Sigmoid colon (tissue), 7 donors: ENCODE data around the gene MTX3. TPM values are rescaled to one million over a fixed set of nuclear protein-coding genes. Genes with fewer than 3 reads are reported as not detected.

Experiments used
- DNase-seq: peaks from one replicate; pipeline ENCODE4 v3.0.0-alpha.2; 2019
- H3K27ac ChIP-seq, 4 donors: fragments of 200-600 bp; sonication (generic); one replicate each; pipeline ENCODE4 v1.5.1; 2016 to 2019; ENCODE audit warnings: mild to moderate bottlenecking in 1 of 4
- H3K27me3 ChIP-seq, 3 donors: fragments of 200-600 bp; sonication (generic); one replicate each; pipeline ENCODE4 v1.5.1; 2019; ENCODE audit warnings: mild to moderate bottlenecking in 1 of 3
- H3K36me3 ChIP-seq, 4 donors: fragments of 200-600 bp; sonication (generic); one replicate each; pipeline ENCODE4 v1.5.1; 2016 to 2019
- H3K4me1 ChIP-seq, 4 donors: fragments of 200-600 bp; sonication (generic); one replicate each; pipeline ENCODE4 v1.5.1; 2017 to 2019
- H3K4me3 ChIP-seq, 4 donors: fragments of 200-600 bp; sonication (generic); one replicate each; pipeline ENCODE4 v1.5.1; 2017 to 2019; ENCODE audit warnings: mild to moderate bottlenecking in 2 of 4, moderate library complexity in 1 of 4
- H3K9me3 ChIP-seq, 4 donors: fragments of 200-600 bp in 3 of 4; sonication (generic) in 3 of 4; one replicate each; pipeline versions ENCODE4 v1.5.1 to v1.6.1; 2013 to 2019
- CTCF ChIP-seq, 4 experiments: fragments of 450-650 bp in 3 of 4; fragments of 200-600 bp in 1 of 4; IDR thresholded peaks; one replicate each; pipeline ENCODE4 v1.5.1; 2016 to 2019; ENCODE audit warnings: antibody characterized with exemption in 4 of 4, mild to moderate bottlenecking in 3 of 4, moderate library complexity in 2 of 4
- EP300 ChIP-seq, 4 donors: sonication (generic); formaldehyde crosslinking; IDR thresholded peaks; one replicate each; pipeline ENCODE4 v1.6.1; 2017; ENCODE audit warnings: antibody characterized with exemption in 4 of 4
- POLR2A ChIP-seq, 2 donors: fragments of 450-650 bp; IDR thresholded peaks; one replicate each; pipeline ENCODE4 v1.6.1; 2016; ENCODE audit warnings: antibody characterized with exemption in 2 of 2, mild to moderate bottlenecking in 2 of 2, moderate library complexity in 2 of 2
- POLR2AphosphoS5 ChIP-seq, 4 donors: sonication (generic); formaldehyde crosslinking; IDR thresholded peaks; one replicate each; pipeline ENCODE4 v1.6.1; 2017; ENCODE audit warnings: antibody characterized with exemption in 4 of 4
- WGBS, 2 donors: extraction: QIAGEN DNeasy Blood & Tissue Kit; methylation state at CpG; one replicate each; pipeline ENCODE4 v1.1.7; 2013; 5-methylcytosine and 5-hydroxymethylcytosine counted together
- intact Hi-C: fragments of 100-400 bp; cut with DNase I; formaldehyde crosslinking; loops from one replicate; pipeline ENCODE4 v1.15.1; 2023
- polyA plus RNA-seq, 3 donors: library from polyadenylated mRNA; stranded (reverse); fragments of 200-250 nt; gene quantifications; one replicate each; pipeline ENCODE4 v1.2.3, GENCODE V29; 2013
- total RNA-seq, 4 donors: library from RNA; depleted of rRNA; stranded (reverse); fragments of >200 nt; gene quantifications; one replicate each; pipeline ENCODE4 v1.1.0, GENCODE V29; 2016
- donor health status: healthy with polysubstance abuse.
- donor health status: Bipolar disorder and iron deficiency.
- donor health status: healthy.

The MTX3 gene
- total and polyA plus RNA-seq, 7 donors, result 1.8 to 18.3 (median 14.5) TPM

- Histone ChIP-seq H3K36me3 (no peaks in the 10 kb centered on the region), H3K9me3 (no peaks in the 10 kb centered on the region), H3K27ac (no peak overlapping the region), H3K27me3 (peaks cover 0 to 6% (median 0%) of the 10 kb centered on the region in 3 donors), H3K4me1 (no peaks in the 10 kb centered on the region), H3K4me3 (no peak overlapping the region)
- DNase-seq, result no peak
- intact Hi-C loops, result no loop called here
- TF ChIP-seq POLR2AphosphoS5 (IDR thresholded peaks at IDR 0.05), result no peak
These were observed 35.8 kb upstream of the MTX3 start for GRCh38 chr5:80026841-80027240.

GRCh38 chr5:80025069-80025468 lies 34.0 kb upstream of the MTX3 start:
- TF ChIP-seq POLR2AphosphoS5 (IDR thresholded peaks at IDR 0.05), result no peak
- no peak for TF ChIP-seq POLR2A (IDR thresholded peaks at IDR 0.05)
- TF ChIP-seq EP300 (IDR thresholded peaks at IDR 0.05), result no peak
- TF ChIP-seq CTCF (IDR thresholded peaks at IDR 0.05), result no peak
- WGBS, 2 donors, result 85 to 87% methylated on average over 2 of the region's 2 CpGs
- H3K36me3 ChIP-seq, result no peaks in the 10 kb centered on the region
- no peaks in the 10 kb centered on the region for H3K4me1 ChIP-seq
- no peak overlapping the region for H3K27ac ChIP-seq
- DNase-seq, result no peak
- H3K4me3 ChIP-seq, result no peak overlapping the region
- no peaks in the 10 kb centered on the region for H3K9me3 ChIP-seq
- no peaks in the 10 kb centered on the region for H3K27me3 ChIP-seq
- intact Hi-C loops, result no loop called here

GRCh38 chr5:80010754-80011392 lies 19.8 kb upstream of the MTX3 start:
- intact Hi-C loops, result no loop called here
- Histone ChIP-seq H3K36me3 (no peaks in the 10 kb centered on the region), H3K4me3 (no peak overlapping the region), H3K27me3 (no peaks in the 10 kb centered on the region), H3K27ac (no peak overlapping the region), H3K4me1 (no peaks in the 10 kb centered on the region), H3K9me3 (peaks cover 0 to 2% (median 0%) of the 10 kb centered on the region in 4 donors)
- DNase-seq, result no peak
- 85 to 88% methylated on average over 5 of the region's 5 CpGs for WGBS, 2 donors
- TF ChIP-seq POLR2AphosphoS5 (IDR thresholded peaks at IDR 0.05), result no peak
- no peak for TF ChIP-seq EP300 (IDR thresholded peaks at IDR 0.05)
- TF ChIP-seq POLR2A (IDR thresholded peaks at IDR 0.05), result no peak
- TF ChIP-seq CTCF (IDR thresholded peaks at IDR 0.05), result no peak

GRCh38 chr5:80008995-80009765 lies 18.1 kb upstream of the MTX3 start:
- no peak overlapping the region for H3K4me3 ChIP-seq
- DNase-seq, result no peak
- no peaks in the 10 kb centered on the region for H3K36me3 ChIP-seq
- H3K9me3 ChIP-seq, result peaks cover 0 to 2% (median 0%) of the 10 kb centered on the region in 4 donors
- no peaks in the 10 kb centered on the region for H3K27me3 ChIP-seq
- no peaks in the 10 kb centered on the region for H3K4me1 ChIP-seq
- WGBS, 2 donors, result 71 to 78% methylated on average over 4 of the region's 4 CpGs
- TF ChIP-seq POLR2AphosphoS5 (IDR thresholded peaks at IDR 0.05) (no peak), EP300 (IDR thresholded peaks at IDR 0.05) (no peak), POLR2A (IDR thresholded peaks at IDR 0.05) (no peak), CTCF (IDR thresholded peaks at IDR 0.05) (no peak)
- no peak overlapping the region for H3K27ac ChIP-seq
- intact Hi-C loops, result no loop called here

- Histone ChIP-seq H3K36me3 (no peaks in the 10 kb centered on the region), H3K27me3 (no peaks in the 10 kb centered on the region), H3K27ac (no peak overlapping the region), H3K4me1 (no peaks in the 10 kb centered on the region), H3K9me3 (no peaks in the 10 kb centered on the region), H3K4me3 (no peak overlapping the region)
- intact Hi-C loops, result no loop called here
- no peak for TF ChIP-seq POLR2A (IDR thresholded peaks at IDR 0.05)
- TF ChIP-seq CTCF (IDR thresholded peaks at IDR 0.05), result no peak
- no peak for TF ChIP-seq POLR2AphosphoS5 (IDR thresholded peaks at IDR 0.05)
- TF ChIP-seq EP300 (IDR thresholded peaks at IDR 0.05), result no peak
- no peak for DNase-seq
- 96 to 98% methylated on average over 1 of the region's 1 CpG for WGBS, 2 donors
These were observed 11.6 kb upstream of the MTX3 start for GRCh38 chr5:80002677-80003076.
